Right hindlimb (tissue), 1 donor: ENCODE results near the gene SHOX.

ENCODE experiments used
- DNase-seq: peaks from one replicate; pipeline ENCODE4 v3.0.0-alpha.2; 2018

Gene SHOX

DNA sequence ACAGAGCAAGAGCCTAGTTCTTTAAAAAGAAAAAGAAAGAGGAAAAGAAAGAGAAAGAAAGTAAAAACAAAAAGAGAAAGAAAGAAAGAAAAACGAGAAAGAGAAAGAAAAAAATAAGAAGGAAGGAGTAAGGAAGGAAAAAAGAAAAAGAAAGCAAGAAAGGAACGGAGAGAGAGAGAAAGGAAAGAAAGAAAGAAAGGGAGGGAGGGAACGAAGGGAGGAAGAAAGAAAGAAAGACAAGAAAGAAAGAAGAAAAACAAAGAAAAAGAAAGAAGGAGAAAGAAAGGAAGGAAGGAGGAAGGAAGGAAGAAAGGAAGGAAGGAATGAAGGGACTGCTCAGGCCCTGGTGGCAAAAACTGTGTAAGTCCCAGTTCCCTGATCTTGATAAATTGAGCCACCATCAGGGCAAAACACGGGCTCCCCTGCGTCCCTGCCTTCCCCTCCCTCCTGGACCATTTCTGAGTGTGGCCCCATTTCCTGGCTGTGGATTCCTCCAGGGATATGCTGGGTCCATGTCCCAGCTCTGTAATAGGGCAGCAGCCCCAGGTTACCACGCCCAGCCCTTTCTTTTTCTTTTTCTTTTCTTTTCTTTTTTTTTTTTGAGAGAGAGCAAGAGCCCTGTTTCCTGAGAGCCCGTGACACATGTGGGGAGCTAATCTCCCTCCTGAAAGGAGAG lies 44.8 kb downstream of the SHOX start:
- DNase-seq: no peak

DNA sequence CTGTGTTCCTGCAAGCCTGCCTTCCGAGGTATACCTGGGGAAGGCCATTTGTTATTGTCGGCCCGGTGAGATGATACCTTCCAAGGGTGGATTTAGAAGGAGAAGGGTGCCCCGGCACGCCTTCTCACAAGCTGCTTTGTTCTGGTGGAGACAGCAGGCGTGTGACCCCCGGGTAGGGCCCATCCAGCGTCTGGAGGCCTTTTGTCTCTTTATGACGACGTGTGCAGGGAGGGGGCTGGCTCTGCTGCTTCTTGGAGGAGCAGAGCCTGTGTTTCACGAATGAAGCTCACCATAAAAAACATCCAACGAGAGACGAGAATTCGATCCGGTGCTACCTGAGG lies 45.3 kb downstream of the SHOX start:
- DNase-seq: no peak

DNA sequence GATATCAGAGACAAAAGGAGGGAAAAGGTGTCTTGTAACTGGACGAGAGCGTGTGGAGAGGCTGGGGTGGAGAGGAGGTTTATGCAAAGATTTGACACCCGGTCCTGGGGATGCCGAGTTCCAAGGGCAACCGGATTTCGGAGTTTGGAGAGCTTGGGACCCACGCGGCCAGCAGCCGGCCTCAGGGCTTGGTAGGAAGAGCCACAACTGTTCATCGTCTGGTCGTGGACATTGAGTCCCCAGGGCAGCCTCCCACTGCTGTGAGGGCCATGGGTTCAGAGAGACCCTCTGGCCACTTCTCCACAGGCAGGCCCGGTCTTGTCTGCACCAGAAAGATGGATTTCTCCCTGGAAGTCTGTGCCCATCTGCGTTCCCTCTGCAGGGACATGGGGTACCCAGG lies 46.8 kb downstream of the SHOX start:
- no peak for DNase-seq

DNA sequence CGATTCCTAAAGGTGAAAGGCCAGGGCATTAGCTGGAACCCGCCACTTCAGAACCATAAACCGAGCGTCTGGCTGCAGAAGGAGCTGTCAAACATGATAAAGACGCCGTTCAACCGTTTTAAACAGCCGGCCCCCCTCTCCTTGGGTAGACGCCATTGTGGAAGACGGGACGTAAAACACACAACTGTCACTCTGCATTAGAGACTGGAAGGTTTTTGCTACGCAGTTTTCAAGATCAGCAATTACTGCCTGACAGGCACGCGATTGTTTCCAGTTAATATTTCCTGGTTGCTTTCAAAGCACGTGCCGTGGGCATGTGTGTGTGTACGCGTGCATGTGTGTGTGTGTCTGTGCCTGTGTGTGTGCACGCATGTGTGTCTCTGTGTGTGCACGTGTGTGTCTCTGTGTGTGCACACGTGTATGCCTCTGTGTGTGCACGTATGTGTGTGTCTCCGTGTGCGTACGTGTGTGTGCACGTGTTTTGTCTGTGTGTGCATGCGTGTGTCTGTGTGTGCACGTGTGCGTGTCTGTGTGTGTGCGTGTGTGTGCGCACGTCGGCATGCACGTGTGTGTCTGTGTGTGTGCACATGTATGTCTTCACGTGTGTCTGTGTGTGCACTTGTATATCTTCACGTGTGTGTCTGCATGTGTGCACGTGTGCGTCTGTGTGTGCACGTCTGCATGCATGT lies 48.8 kb downstream of the SHOX start:
- no peak for DNase-seq

DNA sequence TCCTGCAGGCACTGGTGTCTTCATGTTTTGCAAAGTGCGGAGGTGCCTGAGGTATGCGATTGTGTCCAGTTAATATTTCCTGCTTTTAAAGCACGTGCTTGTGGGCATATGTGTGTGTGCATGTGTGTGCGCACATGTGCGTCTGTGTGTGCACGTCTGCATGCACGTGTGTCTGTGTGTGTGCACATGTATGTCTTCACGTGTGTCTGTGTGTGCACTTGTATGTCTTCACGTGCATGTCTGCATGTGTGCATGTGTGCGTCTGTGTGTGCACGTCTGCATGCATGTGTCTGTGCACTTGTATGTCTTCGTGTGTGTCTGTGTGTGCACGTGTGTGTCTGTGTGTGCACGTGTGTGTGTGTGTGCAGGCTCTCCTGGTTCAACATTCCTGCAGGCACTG lies 49.5 kb downstream of the SHOX start:
- no peak for DNase-seq

DNA sequence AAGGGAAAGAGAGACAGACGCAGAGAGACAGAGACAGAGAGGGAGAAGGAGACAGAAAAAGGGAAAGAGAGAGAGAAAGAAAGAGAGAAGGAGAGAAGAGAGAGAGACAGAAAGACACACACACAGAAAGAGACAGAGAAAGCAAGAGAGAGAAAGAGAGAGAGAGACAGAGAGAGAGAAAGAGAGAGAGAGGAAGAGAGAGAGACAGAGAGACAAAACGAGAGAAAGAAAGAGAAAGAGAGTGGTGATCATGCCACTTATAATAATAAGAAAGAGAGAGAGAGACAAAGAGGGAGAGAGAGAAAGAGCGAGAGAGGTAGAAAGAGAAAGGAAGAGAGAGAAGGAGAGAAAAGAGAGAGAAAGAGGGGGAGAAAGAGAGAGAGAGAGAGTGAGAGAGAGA lies 51.4 kb downstream of the SHOX start:
- DNase-seq: no peak

DNA sequence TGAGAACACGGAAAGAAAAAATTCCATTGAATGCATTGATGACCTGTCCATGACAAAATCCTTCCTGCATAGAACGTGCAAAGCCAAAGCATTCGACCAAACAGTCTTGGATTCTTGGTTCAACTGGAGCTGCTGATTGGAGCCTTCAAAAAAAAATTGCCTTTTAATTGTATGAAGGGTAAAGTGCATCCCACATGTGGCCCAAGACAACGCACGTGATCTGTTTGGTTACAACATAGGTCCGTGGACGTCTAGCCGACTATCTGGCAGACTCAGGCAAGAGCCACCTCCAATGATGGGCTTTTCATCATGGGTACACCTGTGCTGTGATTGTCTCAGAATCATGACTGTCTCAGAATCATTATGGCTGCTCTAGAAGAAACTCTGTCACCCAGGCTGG lies 52.3 kb downstream of the SHOX start:
- no peak for DNase-seq

DNA sequence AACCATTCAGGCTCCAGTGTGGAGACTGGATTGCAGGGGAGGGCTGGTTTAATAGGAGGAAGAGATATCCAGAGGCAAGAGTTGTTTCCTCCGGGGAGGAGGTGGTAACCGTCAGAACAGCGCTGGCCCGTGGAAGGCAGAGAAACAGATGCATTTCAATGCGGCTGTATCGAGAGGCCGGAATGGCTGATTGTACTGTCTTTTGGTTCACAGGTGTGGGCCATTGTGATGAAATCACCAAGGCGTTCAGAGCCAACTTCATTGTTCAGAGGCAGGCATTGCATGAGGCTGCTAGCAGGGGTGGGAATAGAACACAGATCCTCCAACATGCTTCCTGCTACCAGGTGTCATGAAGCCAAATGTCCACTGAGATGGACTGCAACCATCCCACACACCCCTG lies 53.0 kb downstream of the SHOX start:
- DNase-seq: no peak

DNA sequence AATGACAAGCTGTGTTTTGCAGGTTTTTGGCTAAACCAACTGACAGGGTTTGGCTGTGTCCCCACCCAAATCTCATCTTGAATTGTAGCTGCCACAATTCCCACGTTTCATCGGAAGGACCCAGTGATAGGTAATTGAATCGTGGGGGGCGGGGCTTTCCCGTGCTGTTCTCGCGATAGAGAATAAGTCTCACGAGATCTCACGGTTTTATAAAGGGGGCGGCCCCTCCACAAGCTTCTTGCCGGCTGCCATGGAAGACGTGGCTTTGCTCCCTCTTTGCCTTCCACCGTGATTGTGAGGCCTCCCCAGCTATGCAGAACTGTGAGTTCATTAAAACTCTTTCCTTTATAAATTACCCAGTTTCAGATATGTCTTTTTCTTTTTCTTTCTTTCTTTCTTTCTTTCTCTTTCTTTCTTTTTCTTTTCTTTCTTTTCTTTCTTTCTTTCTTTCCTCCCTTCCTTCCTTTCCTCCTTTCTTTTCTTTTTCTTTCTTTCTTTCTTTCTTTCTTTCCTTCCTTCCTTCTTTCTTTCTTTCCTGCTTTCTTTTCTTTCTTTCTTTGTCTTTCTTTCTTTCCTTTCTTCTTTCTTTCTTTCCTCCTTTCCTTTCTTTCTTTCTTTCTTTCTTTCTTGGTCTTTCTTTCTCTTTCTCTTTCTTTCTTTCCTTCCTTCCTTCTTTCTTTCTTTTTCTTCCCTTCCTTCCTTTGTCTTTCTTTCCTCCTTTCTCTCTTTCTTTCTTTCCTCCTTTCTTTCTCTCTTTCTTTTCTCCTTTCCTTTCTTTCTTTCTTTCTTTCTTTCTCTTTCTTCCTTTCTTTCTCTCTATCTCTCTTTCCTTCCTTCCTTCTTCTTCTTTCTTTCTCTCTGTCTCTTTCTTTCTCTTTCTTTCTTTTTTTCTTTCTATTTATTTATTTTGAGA lies 54.8 kb downstream of the SHOX start:
- DNase-seq: no peak

DNA sequence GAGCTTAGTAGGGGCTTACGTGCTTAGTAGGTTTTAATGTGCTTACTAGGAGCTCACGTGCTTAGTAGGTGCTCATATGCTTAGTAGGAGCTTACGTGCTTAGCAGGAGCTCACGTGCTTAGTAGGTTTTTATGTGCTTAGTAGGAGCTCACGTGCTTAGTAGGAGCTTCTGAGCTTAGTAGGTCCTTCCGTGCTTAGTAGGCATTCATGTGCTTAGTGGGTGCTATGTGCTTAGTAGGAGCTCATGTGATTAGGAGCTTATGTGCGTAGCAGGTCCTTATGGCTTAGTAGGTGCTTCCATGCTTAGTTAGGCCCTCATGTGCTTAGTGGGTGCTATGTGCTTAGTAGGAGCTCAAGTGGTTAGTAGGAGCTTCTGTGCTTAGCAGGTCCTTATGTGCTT lies 59.4 kb downstream of the SHOX start:
- no peak for DNase-seq

DNA sequence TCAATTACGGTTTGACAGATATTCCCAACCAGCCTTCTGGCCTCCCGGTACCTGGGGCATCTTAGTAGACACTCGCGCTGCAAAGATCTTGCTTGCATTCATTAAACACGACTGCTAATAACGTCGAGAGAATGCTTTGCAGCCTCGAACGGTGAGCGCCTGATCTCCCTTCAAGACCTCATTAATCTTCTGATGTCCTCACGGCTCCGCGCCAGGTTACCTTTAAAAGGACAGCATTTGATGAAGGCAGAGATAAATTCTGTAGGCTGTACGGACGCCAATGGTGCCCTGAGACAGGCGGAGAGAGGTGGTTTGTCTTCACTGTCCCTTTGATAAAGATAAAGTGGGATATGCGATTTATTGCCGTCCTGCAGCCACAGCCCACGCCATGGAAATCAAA lies 64.2 kb downstream of the SHOX start:
- no peak for DNase-seq

DNA sequence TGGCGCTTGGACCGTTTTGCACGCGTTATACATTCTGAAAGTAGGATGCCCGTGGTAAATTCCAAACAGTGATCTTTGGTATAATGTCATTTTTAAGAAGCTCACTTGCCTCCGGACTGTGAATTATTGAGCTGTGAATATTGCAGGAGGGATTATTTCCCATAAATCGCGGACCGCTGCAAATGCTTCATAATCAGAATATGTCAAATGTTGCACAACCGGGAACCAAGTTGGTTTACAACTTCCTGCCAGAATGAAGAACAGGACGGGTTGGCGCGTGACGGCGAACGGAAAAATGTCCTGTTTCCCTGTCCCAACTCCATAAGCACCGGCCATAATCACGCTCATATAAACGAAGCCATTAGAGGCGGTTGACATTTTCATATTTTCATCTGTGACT lies 67.6 kb downstream of the SHOX start:
- peak; percentile 35 for DNase-seq

DNA sequence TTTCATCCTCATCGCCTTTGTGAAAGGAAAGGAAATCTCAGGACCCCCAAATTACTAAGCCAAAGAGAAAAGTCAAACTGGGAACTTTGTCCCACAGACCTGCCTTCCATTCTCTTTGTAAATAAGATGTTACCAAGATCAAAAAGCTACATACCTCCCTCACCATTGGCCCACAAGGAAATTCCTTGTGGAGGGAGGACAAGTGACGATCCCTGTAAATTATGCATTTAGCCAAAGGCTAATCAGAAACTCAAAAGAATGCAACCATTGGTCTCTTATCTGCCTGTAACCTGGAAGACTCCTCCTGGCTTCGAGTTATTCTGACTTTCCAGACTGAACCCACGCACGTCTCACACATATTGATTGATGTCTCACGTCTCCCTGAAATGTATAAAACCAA lies 70.3 kb downstream of the SHOX start:
- no peak for DNase-seq

DNA sequence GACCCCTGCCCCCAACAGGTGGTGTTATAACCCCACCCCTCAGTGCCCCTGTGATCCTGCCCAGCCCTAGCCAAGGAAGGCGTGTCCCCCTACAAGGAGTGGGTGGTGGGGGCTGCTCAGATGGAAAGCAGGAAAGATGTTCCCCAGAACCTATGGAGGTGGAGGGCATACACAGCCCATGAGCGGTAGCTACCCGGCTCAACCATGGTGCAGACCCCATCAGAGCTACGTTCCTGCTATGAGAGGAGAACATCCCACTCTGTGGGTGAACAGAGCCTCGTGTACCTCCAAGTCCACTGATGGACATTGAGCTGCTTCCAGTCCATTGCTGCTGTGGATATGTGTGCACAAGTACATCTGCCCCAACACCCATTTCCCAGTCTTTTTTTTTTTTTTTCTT lies 71.1 kb downstream of the SHOX start:
- no peak for DNase-seq

DNA sequence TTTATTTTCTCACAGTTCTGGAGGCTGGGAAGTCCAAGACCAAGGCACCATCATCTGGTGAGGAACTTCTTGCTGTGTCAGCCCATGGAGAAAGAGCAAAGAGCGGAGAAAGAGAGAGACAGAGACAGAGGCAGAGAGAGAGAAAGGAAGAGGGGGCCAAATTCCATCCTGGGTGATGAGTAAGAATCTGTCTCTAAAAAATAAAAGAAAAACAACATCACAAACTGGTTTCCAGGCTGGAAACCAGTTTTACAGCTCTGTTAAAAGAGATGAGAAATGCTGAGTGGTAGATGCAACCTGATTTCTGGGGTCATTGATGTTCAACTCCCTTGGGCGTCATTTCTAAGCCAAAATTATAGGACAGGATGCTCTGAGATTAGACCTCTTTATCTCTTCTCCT lies 72.9 kb downstream of the SHOX start:
- DNase-seq: no peak

DNA sequence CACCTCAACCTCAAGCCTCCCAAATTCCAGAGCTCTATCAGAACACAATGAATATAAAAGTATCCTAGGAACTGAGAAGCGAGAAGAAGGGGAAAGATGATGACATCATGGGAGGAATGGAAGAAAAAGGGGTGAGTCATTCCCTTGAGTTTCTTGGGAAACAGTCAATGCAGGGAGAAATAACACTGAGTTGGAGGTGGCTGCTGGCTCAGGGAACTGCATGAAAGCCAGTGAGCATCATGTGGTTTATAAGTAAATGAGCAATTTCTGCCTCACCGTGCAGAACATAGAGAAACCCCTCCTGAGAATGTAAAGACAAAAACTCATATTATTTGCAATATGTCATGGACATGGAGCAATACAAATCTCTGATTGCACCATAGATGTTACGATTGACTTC lies 73.3 kb downstream of the SHOX start:
- DNase-seq: no peak
